HEK293T (cell line): ENCODE results near the gene ODAD3.

Experiments
- ARNT ChIP-seq: fragments of 450-650 bp; IDR thresholded peaks from 2 replicates; pipeline ENCODE4 v1.6.1; 2017; ENCODE audit warnings: mild to moderate bottlenecking
- NFRKB ChIP-seq: fragments of 450-650 bp; IDR thresholded peaks from 2 replicates; pipeline ENCODE4 v1.6.1; 2016; ENCODE audit warnings: mild to moderate bottlenecking, moderate library complexity
- TARDBP ChIP-seq: fragments of 450-650 bp; IDR thresholded peaks from 2 replicates; pipeline ENCODE4 v1.6.1; 2016

GRCh38 chr19:11423164-11423790, 11.6 kb downstream of the ODAD3 start:
- TF ChIP-seq NFRKB (no peak), TARDBP (no peak), ARNT (no peak)
